Thyroid gland (tissue), 4 donors: ENCODE results near the gene HSF2BP.
"Not testable (repeated sequence)": the region's sequence is repeated elsewhere in the genome, so short reads cannot be mapped to it uniquely, and the experiment has no call there.

ENCODE experiments used
- CTCF ChIP-seq, 6 experiments: fragments of 200-600 bp in 3 of 6; fragments of 450-650 bp in 3 of 6; sonication (generic) in 3 of 6; IDR thresholded peaks; one replicate each; pipeline ENCODE4 v1.5.1; 2016 to 2019; ENCODE audit warnings: antibody characterized with exemption in 6 of 6, mild to moderate bottlenecking in 2 of 6, inconsistent platforms in 1 of 6, moderate library complexity in 1 of 6
- POLR2A ChIP-seq, 2 donors: fragments of 450-650 bp; IDR thresholded peaks; one replicate each; pipeline ENCODE4 v1.6.1; 2017; ENCODE audit warnings: antibody characterized with exemption in 2 of 2, mild to moderate bottlenecking in 2 of 2, moderate library complexity in 1 of 2

DNA sequence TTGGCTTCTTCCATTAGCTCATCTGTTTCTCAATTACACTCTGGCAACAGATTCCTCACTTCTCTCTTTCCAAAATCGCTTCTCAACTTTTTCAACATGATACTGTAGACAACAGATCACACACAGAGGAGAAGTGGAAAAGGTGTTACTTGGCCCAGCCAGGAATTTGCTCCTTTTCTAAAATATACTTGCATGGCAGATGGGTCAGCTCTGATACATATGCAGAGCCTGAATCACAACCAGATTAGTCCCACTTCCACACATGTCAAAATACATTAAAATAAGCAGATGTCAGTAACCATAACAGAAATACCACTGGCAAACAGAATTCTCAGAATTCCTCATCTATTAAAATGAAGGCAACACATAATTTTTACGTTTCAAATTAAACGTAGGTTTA lies 89.1 kb downstream of the HSF2BP start:
- TF ChIP-seq POLR2A, CTCF (IDR thresholded peaks at IDR 0.05): not testable (repeated sequence)
